ENCODE measurements around the gene SS18L1.

The SS18L1 gene

GRCh38 chr20:62101078-62101477 is 42.5 kb upstream of the SS18L1 start:
- Histone ChIP-seq H3K27me3 (ENCODE audit: insufficient read depth, low read length, poor library complexity, severe bottlenecking) (no peaks in the 10 kb centered on the region), H3F3A (ENCODE audit: low read depth) (no peaks in the 10 kb centered on the region)

GRCh38 chr20:62103508-62104233 is 39.9 kb upstream of the SS18L1 start:
- H3F3A ChIP-seq (ENCODE audit: low read depth) = no peaks in the 10 kb centered on the region
- no peak for TF ChIP-seq EZH2phosphoT487 (IDR thresholded peaks at IDR 0.05; ENCODE audit: borderline replicate concordance)
- no peaks in the 10 kb centered on the region for H4K20me1 ChIP-seq (ENCODE audit: insufficient read depth, low read length, poor library complexity, severe bottlenecking)
- H3K4me2 ChIP-seq (ENCODE audit: low read depth, low read length, poor library complexity, severe bottlenecking) = no peak overlapping the region
- no peak overlapping the region for H3K9ac ChIP-seq (ENCODE audit: low read depth, low read length, poor library complexity, severe bottlenecking)
- H3K79me2 ChIP-seq (ENCODE audit: insufficient read depth, low read length) = no peaks in the 10 kb centered on the region
- no peaks in the 10 kb centered on the region for H3K36me3 ChIP-seq (ENCODE audit: insufficient read depth, low read length)
- H3K9me3 ChIP-seq (ENCODE audit: insufficient read depth, low read depth, low read length) = peaks cover 12% of the 10 kb centered on the region; the same call in 1 of the 2 replicates
- H3K27me3 ChIP-seq (ENCODE audit: insufficient read depth, low read length, poor library complexity, severe bottlenecking) = no peaks in the 10 kb centered on the region
- no peaks in the 10 kb centered on the region for H3K4me1 ChIP-seq (ENCODE audit: insufficient read depth, low read length, poor library complexity, severe bottlenecking)
- H3K4me3 ChIP-seq (ENCODE audit: low read length, poor library complexity, severe bottlenecking) = no peak overlapping the region
- H2AFZ ChIP-seq (ENCODE audit: low read length) = no peak overlapping the region
- H3K9me2 ChIP-seq (replicated peaks; ENCODE audit: low read depth, low read length) = no peaks in the 10 kb centered on the region

More at GRCh38 chr20:62101078-62101477, 42.5 kb upstream of the SS18L1 start:
- no peaks in the 10 kb centered on the region for H3K79me2 ChIP-seq (ENCODE audit: insufficient read depth, low read length)
- no peak overlapping the region for H3K4me2 ChIP-seq (ENCODE audit: low read depth, low read length, poor library complexity, severe bottlenecking)
- no peak overlapping the region for H3K9ac ChIP-seq (ENCODE audit: low read depth, low read length, poor library complexity, severe bottlenecking)
- H2AFZ ChIP-seq (ENCODE audit: low read length) = no peak overlapping the region
- H3K9me2 ChIP-seq (replicated peaks; ENCODE audit: low read depth, low read length) = no peaks in the 10 kb centered on the region
- peaks cover 6% of the 10 kb centered on the region; the same call in 1 of the 2 replicates for H3K9me3 ChIP-seq (ENCODE audit: insufficient read depth, low read depth, low read length)
- TF ChIP-seq EZH2phosphoT487 (IDR thresholded peaks at IDR 0.05; ENCODE audit: borderline replicate concordance) (no peak), CTCF (conservative IDR thresholded peaks at IDR 0.05; ENCODE audit: low read length) (no peak)
- no peaks in the 10 kb centered on the region for H4K20me1 ChIP-seq (ENCODE audit: insufficient read depth, low read length, poor library complexity, severe bottlenecking)
- no peak overlapping the region for H3K4me3 ChIP-seq (ENCODE audit: low read length, poor library complexity, severe bottlenecking)
- no peaks in the 10 kb centered on the region for H3K36me3 ChIP-seq (ENCODE audit: insufficient read depth, low read length)
- H3K4me1 ChIP-seq (ENCODE audit: insufficient read depth, low read length, poor library complexity, severe bottlenecking) = no peaks in the 10 kb centered on the region

- Histone ChIP-seq H3K9ac (ENCODE audit: low read depth, low read length, poor library complexity, severe bottlenecking) (no peak overlapping the region), H3K79me2 (ENCODE audit: insufficient read depth, low read length) (no peaks in the 10 kb centered on the region), H3K36me3 (ENCODE audit: insufficient read depth, low read length) (no peaks in the 10 kb centered on the region), H3K4me3 (ENCODE audit: low read length, poor library complexity, severe bottlenecking) (no peak overlapping the region), H3K9me3 (ENCODE audit: insufficient read depth, low read depth, low read length) (peaks cover 16% of the 10 kb centered on the region; the same call in 1 of the 2 replicates), H2AFZ (ENCODE audit: low read length) (no peak overlapping the region), H3K4me2 (ENCODE audit: low read depth, low read length, poor library complexity, severe bottlenecking) (no peak overlapping the region), H3K27me3 (ENCODE audit: insufficient read depth, low read length, poor library complexity, severe bottlenecking) (no peaks in the 10 kb centered on the region), H3F3A (ENCODE audit: low read depth) (no peaks in the 10 kb centered on the region), H3K9me2 (replicated peaks; ENCODE audit: low read depth, low read length) (no peaks in the 10 kb centered on the region), H3K4me1 (ENCODE audit: insufficient read depth, low read length, poor library complexity, severe bottlenecking) (no peaks in the 10 kb centered on the region), H4K20me1 (ENCODE audit: insufficient read depth, low read length, poor library complexity, severe bottlenecking) (no peaks in the 10 kb centered on the region)
- TF ChIP-seq CTCF (conservative IDR thresholded peaks at IDR 0.05; ENCODE audit: low read length) (no peak), EZH2phosphoT487 (IDR thresholded peaks at IDR 0.05; ENCODE audit: borderline replicate concordance) (no peak)
Observed at GRCh38 chr20:62104234-62104789, 39.3 kb upstream of the SS18L1 start.
